Kidney epithelial cell (primary cell): ENCODE results near the gene RNASE11. TPM values are rescaled to one million over a fixed set of nuclear protein-coding genes. Genes with fewer than 3 reads are reported as not detected.

Experiments used
- total RNA-seq: library from RNA; depleted of rRNA; stranded (reverse); fragments of >200 nt; gene quantifications from 2 replicates; pipeline ENCODE4 v1.2.3, GENCODE V29; 2015

RNASE11 gene
- total RNA-seq, 1 donor from 2014 or later = not detected

Other genes with a start within 250 kb of the RNASE11 start
- gene PARP2, start 244.4 kb downstream of the RNASE11 start, total RNA-seq = 16.2 and 22.2 TPM in 2 replicates
- gene TEP1, start 174.5 kb downstream of the RNASE11 start, total RNA-seq = 15.5 and 24.1 TPM in 2 replicates
- gene KLHL33, start 151.8 kb downstream of the RNASE11 start, total RNA-seq = 0.08 TPM in 1 of 2 replicates, not detected in the other
- 46.6 and 61.1 TPM in 2 replicates for gene OSGEP, start 133.2 kb downstream of the RNASE11 start, total RNA-seq
- gene APEX1, start 132.8 kb downstream of the RNASE11 start, total RNA-seq = 297 and 328 TPM in 2 replicates
- gene PIP4P1, start 126.6 kb downstream of the RNASE11 start, total RNA-seq = 25.1 and 25.9 TPM in 2 replicates
- 96.5 and 98.0 TPM in 2 replicates for gene PNP, start 118.6 kb downstream of the RNASE11 start, total RNA-seq
- gene RNASE10, start 82.5 kb downstream of the RNASE11 start, total RNA-seq = not detected in 2 replicates
- not detected in 2 replicates for gene RNASE9, start 27.0 kb downstream of the RNASE11 start, total RNA-seq
- gene RNASE12, start 3.4 kb upstream of the RNASE11 start, total RNA-seq = not detected in 2 replicates
- not detected in 2 replicates for gene OR6S1, start 53.7 kb upstream of the RNASE11 start, total RNA-seq
- 4.2 and 5.6 TPM in 2 replicates for gene RNASE4, start 96.6 kb upstream of the RNASE11 start, total RNA-seq
- 0.14 and 1.1 TPM in 2 replicates for gene ANG, start 100.8 kb upstream of the RNASE11 start, total RNA-seq
- gene EDDM3A, start 157.9 kb upstream of the RNASE11 start, total RNA-seq = not detected in 2 replicates
- not detected in 2 replicates for gene EDDM3B, start 180.4 kb upstream of the RNASE11 start, total RNA-seq
- not detected in 2 replicates for gene RNASE6, start 193.3 kb upstream of the RNASE11 start, total RNA-seq
- not detected in 2 replicates for gene RNASE1, start 214.8 kb upstream of the RNASE11 start, total RNA-seq